ENCODE results near the gene TMC3.

DNA sequence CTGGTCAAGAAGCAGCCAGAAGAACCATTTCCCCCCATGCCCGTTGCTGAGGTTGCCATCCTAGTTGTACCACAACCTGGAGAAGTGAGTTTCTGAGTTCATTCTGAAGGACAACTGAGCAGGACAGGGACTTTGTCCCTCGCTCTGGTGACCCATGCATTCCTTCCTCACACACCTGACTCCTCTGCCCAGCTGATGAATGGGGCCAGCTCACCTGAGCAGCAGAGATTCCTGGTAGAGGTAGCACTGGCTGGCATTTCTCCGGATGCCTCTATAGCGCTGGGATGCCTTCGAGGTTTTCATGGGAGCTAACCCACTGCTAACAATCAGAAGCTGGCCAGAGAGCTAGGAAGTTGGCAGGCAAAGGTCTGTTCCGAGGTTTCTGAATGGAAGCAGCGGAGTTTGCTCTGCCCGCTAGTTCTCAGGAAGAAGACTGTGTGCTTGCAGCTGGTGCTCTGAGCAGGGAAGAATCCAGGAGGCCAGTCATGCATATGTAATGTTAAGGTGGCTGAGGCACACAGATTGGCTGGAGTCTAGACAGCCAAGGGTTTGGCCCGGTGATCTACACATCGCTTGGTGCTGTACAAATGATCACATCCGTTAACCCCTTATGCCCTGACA lies at the start of gene TMC3:
- no peak for TF ChIP-seq EZH2phosphoT487 (IDR thresholded peaks at IDR 0.05; ENCODE audit: borderline replicate concordance, low read depth, low read length)
- no peak for TF ChIP-seq CTCF (conservative IDR thresholded peaks at IDR 0.05; ENCODE audit: low read length)
